ENCODE results near the gene HDAC8. TPM values are rescaled to one million over a fixed set of nuclear protein-coding genes. Genes with fewer than 3 reads are reported as not detected.
"Not testable (repeated sequence)": the region's sequence is repeated elsewhere in the genome, so short reads cannot be mapped to it uniquely, and the experiment has no call there.

The HDAC8 gene
- total RNA-seq, 2 donors from 2014 or later = 31.5 to 46.8 TPM

- peaks cover 0 to 6% of the 10 kb centered on the region in 2 donors for H3K27me3 Mint-ChIP-seq
- no peaks in the 10 kb centered on the region for H3K9me3 Mint-ChIP-seq
- no peaks in the 10 kb centered on the region for H3K4me1 Mint-ChIP-seq (ENCODE audit: low read depth in 2 of 2)
- no peak overlapping the region for H3K27ac Mint-ChIP-seq
- no peak overlapping the region for H3K4me3 Mint-ChIP-seq
- no peak for DNase-seq (ENCODE audit: low spot score)
- no peaks in the 10 kb centered on the region for H3K36me3 Mint-ChIP-seq
- ATAC-seq = no peak
Measured at GRCh38 chrX:72467135-72467534, 105.5 kb downstream of the HDAC8 start.

GRCh38 chrX:72466493-72466892, 106.2 kb downstream of the HDAC8 start:
- no peaks in the 10 kb centered on the region for H3K4me1 Mint-ChIP-seq (ENCODE audit: low read depth in 2 of 2)
- H3K4me3 Mint-ChIP-seq = no peak overlapping the region
- H3K27me3 Mint-ChIP-seq = peaks cover 0 to 8% of the 10 kb centered on the region in 2 donors
- H3K36me3 Mint-ChIP-seq = no peaks in the 10 kb centered on the region
- no peak for DNase-seq (ENCODE audit: low spot score)
- H3K9me3 Mint-ChIP-seq = no peaks in the 10 kb centered on the region
- ATAC-seq = no peak
- no peak overlapping the region for H3K27ac Mint-ChIP-seq

DNA sequence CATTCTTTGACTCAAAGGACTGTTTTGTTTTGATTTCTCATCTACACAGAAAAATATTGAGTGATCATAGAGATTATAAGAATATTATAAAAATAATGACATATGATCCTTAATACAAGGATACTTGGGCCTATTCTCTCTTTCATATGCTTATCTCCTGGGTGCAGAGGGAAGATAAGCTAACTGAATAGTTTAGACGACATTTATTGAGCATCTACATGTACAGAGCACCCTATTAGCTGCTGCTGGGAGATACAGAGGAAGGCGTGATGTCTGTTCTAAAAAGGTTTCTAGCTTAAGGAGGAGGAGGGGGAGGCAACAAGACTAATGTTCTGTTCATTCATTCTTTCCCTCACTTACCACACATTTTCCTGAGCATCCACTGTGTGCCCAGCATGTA, 106.8 kb downstream of the HDAC8 start:
- H3K9me3 Mint-ChIP-seq = no peaks in the 10 kb centered on the region
- no peaks in the 10 kb centered on the region for H3K4me1 Mint-ChIP-seq (ENCODE audit: low read depth in 2 of 2)
- H3K4me3 Mint-ChIP-seq = no peak overlapping the region
- no peak overlapping the region for H3K27ac Mint-ChIP-seq
- ATAC-seq (no peak), DNase-seq (ENCODE audit: low spot score) (no peak)
- H3K27me3 Mint-ChIP-seq = peaks cover 0 to 7% of the 10 kb centered on the region in 2 donors
- no peaks in the 10 kb centered on the region for H3K36me3 Mint-ChIP-seq

GRCh38 chrX:72461766-72462165, 110.9 kb downstream of the HDAC8 start:
- H3K9me3 Mint-ChIP-seq = no peaks in the 10 kb centered on the region
- H3K27me3 Mint-ChIP-seq = peaks cover 0 to 8% of the 10 kb centered on the region in 2 donors
- no peak for DNase-seq (ENCODE audit: low spot score)
- no peaks in the 10 kb centered on the region for H3K4me1 Mint-ChIP-seq (ENCODE audit: low read depth in 2 of 2)
- H3K36me3 Mint-ChIP-seq = no peaks in the 10 kb centered on the region
- ATAC-seq = no peak
- no peak overlapping the region for H3K4me3 Mint-ChIP-seq
- H3K27ac Mint-ChIP-seq = no peak overlapping the region

DNA sequence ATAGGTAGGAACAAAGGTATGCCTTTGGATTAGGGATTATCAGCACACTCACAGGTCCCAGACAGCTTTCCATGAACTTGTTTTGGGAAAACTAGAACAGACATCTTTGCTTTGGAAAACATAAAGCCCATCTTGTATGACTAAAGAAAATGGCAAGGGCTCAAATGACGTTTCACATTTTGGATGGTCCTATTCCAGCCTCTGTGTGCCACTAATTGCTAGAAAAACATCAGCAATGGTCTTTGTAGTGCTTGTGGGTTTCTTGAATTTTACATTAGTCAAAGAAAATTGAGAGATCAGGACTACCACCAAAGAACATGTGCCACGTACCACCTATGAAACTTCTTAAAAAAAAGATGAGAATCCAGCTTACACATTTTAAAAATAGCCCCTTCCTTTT, 111.4 kb downstream of the HDAC8 start:
- Mint-ChIP-seq H3K4me3 (no peak overlapping the region), H3K4me1 (ENCODE audit: low read depth in 2 of 2) (no peaks in the 10 kb centered on the region), H3K27me3 (peaks cover 0 to 8% of the 10 kb centered on the region in 2 donors), H3K36me3 (no peaks in the 10 kb centered on the region), H3K27ac (no peak overlapping the region), H3K9me3 (no peaks in the 10 kb centered on the region)
- ATAC-seq = no peak
- DNase-seq (ENCODE audit: low spot score) = no peak

- H3K27ac Mint-ChIP-seq = no peak overlapping the region
- ATAC-seq (no peak), DNase-seq (ENCODE audit: low spot score) (no peak)
- no peaks in the 10 kb centered on the region for H3K36me3 Mint-ChIP-seq
- no peak overlapping the region for H3K4me3 Mint-ChIP-seq
- no peaks in the 10 kb centered on the region for H3K4me1 Mint-ChIP-seq (ENCODE audit: low read depth in 2 of 2)
- no peaks in the 10 kb centered on the region for H3K9me3 Mint-ChIP-seq
- peaks cover 0 to 8% of the 10 kb centered on the region in 2 donors for H3K27me3 Mint-ChIP-seq
Measured at GRCh38 chrX:72460715-72461114, 111.9 kb downstream of the HDAC8 start.

GRCh38 chrX:72449034-72449433, 123.6 kb downstream of the HDAC8 start:
- H3K36me3 Mint-ChIP-seq; H3K4me3 Mint-ChIP-seq; ATAC-seq; H3K27ac Mint-ChIP-seq; DNase-seq (ENCODE audit: low spot score); H3K27me3 Mint-ChIP-seq; H3K9me3 Mint-ChIP-seq; H3K4me1 Mint-ChIP-seq (ENCODE audit: low read depth in 2 of 2): not testable (repeated sequence)

DNA sequence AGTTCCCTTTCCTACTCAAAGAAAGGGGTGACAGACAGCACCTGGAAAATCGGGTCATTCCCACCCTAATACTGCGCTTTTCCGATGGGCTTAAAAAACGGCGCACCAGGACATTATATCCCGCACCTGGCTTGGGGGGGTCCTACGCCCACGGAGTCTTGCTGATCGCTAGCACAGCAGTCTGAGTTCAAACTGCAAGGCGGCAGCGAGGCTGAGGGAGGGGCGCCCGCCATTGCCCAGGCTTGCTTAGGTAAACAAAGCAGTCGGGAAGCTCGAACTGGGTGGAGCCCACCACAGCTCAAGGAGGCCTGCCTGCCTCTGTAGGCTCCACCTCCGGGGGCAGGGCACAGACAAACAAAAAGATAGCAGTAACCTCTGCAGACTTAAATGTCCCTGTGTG, 131.9 kb downstream of the HDAC8 start:
- DNase-seq (ENCODE audit: low spot score); ATAC-seq; H3K27me3 Mint-ChIP-seq; H3K4me1 Mint-ChIP-seq (ENCODE audit: low read depth in 2 of 2); H3K4me3 Mint-ChIP-seq; H3K9me3 Mint-ChIP-seq; H3K27ac Mint-ChIP-seq: not testable (repeated sequence)
- peaks cover 33% of the 10 kb centered on the region for H3K36me3 Mint-ChIP-seq

GRCh38 chrX:72436010-72436409, 136.6 kb downstream of the HDAC8 start:
- no peak for DNase-seq (ENCODE audit: low spot score)
- no peak for ATAC-seq
- peaks cover 0 to 5% of the 10 kb centered on the region in 2 donors for H3K4me1 Mint-ChIP-seq (ENCODE audit: low read depth in 2 of 2)
- no peak overlapping the region for H3K4me3 Mint-ChIP-seq
- no peak overlapping the region for H3K27ac Mint-ChIP-seq
- peaks cover 0 to 4% of the 10 kb centered on the region in 2 donors for H3K27me3 Mint-ChIP-seq
- peaks cover 50% of the 10 kb centered on the region for H3K36me3 Mint-ChIP-seq
- peaks cover 8% of the 10 kb centered on the region for H3K9me3 Mint-ChIP-seq

DNA sequence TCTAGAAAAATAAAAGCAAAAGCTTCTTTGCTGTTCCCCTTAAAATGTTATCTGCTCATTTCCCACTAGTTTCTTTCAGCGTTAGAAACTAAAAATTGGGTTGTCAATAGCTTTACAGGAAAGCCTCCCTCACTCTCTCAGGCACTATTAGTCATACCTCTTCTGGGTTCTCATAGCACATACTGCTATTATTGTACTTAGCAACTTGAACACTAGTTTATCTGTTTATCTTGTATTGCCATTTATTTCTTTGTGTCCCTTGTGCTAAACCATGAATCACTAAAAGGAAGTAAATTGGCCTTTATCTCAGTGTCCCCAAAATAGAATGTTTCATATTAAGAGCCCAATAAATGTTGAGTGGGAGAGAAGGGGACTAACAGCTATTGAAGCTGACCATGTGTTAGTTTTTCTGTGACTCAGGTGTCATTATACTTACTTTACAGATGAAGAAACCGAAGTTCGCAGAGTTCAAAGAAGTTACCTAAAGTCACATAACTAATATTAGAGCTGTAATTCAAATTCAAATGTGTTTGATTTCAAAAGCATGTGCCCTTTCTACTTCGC, 142.2 kb downstream of the HDAC8 start:
- Mint-ChIP-seq H3K27me3 (peaks cover 0 to 2% of the 10 kb centered on the region in 2 donors), H3K27ac (no peak overlapping the region), H3K4me1 (ENCODE audit: low read depth in 2 of 2) (no peaks in the 10 kb centered on the region), H3K36me3 (peaks cover 24% of the 10 kb centered on the region), H3K4me3 (no peak overlapping the region), H3K9me3 (no peaks in the 10 kb centered on the region)
- ATAC-seq = no peak
- DNase-seq (ENCODE audit: low spot score) = no peak

DNA sequence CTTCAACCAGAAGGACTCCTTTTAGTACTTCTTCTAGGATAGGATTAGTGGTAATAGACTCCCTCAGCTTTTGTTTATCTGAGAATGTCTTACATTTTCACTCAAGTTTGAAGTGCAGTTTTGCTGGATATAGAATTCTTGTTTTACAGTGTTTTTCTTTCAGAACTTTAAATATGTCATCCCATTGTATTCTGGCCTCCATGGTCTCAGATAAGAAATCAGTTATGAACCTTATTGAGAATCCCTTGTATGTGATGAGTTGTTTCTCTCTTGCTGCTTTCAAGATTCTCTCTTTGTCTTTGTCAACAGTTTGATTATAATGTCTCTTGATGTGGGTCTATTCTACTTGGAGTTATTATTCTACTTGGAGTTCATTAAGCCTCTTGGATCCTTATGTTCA, 150.8 kb downstream of the HDAC8 start:
- Mint-ChIP-seq H3K36me3 (peaks cover 41% of the 10 kb centered on the region), H3K27me3 (peaks cover 0 to 3% of the 10 kb centered on the region in 2 donors), H3K27ac (no peak overlapping the region), H3K9me3 (peaks cover 7% of the 10 kb centered on the region), H3K4me3 (no peak overlapping the region), H3K4me1 (ENCODE audit: low read depth in 2 of 2) (no peaks in the 10 kb centered on the region)
- ATAC-seq (no peak), DNase-seq (ENCODE audit: low spot score) (no peak)

GRCh38 chrX:72409993-72410392, 162.7 kb downstream of the HDAC8 start:
- no peak overlapping the region for H3K4me3 Mint-ChIP-seq
- peaks cover 5% of the 10 kb centered on the region for H3K36me3 Mint-ChIP-seq
- H3K9me3 Mint-ChIP-seq = no peaks in the 10 kb centered on the region
- ATAC-seq (no peak), DNase-seq (ENCODE audit: low spot score) (no peak)
- H3K27me3 Mint-ChIP-seq = peaks cover 0 to 9% of the 10 kb centered on the region in 2 donors
- H3K4me1 Mint-ChIP-seq (ENCODE audit: low read depth in 2 of 2) = peaks cover 0 to 5% of the 10 kb centered on the region in 2 donors
- no peak overlapping the region for H3K27ac Mint-ChIP-seq

- no peak overlapping the region for H3K4me3 Mint-ChIP-seq
- H3K4me1 Mint-ChIP-seq (ENCODE audit: low read depth in 2 of 2) = peaks cover 0 to 5% of the 10 kb centered on the region in 2 donors
- ATAC-seq (no peak), DNase-seq (ENCODE audit: low spot score) (no peak)
- peaks cover 5% of the 10 kb centered on the region for H3K36me3 Mint-ChIP-seq
- H3K9me3 Mint-ChIP-seq = no peaks in the 10 kb centered on the region
- no peak overlapping the region for H3K27ac Mint-ChIP-seq
- H3K27me3 Mint-ChIP-seq = peaks cover 0 to 6% of the 10 kb centered on the region in 2 donors
Measured at GRCh38 chrX:72408885-72409284, 163.8 kb downstream of the HDAC8 start.

DNA sequence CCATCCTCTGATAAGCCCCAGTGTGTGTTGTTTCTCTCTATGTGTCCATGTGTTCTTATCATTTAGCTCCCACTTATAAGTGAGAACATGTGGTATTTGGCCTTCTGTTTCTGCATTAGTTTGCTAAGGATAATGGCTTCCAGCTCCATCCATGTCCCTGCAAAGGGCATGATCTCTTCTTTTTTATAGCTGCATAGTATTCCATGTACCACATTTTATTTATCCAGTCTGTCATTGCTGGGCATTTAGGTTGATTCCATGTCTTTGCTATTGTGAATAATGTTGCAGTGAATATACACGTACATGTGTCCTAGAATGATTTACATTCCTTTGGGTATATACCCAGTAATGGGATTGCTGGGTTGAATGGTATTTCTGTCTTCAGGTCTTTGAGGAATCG, 167.5 kb downstream of the HDAC8 start:
- not testable (repeated sequence) for DNase-seq (ENCODE audit: low spot score); H3K9me3 Mint-ChIP-seq; H3K36me3 Mint-ChIP-seq; H3K4me1 Mint-ChIP-seq (ENCODE audit: low read depth in 2 of 2); H3K27me3 Mint-ChIP-seq; ATAC-seq; H3K4me3 Mint-ChIP-seq; H3K27ac Mint-ChIP-seq

GRCh38 chrX:72402614-72403013, 170.0 kb downstream of the HDAC8 start:
- no peak for ATAC-seq
- H3K4me3 Mint-ChIP-seq = no peak overlapping the region
- no peaks in the 10 kb centered on the region for H3K9me3 Mint-ChIP-seq
- H3K27ac Mint-ChIP-seq = no peak overlapping the region
- H3K27me3 Mint-ChIP-seq = peaks cover 0 to 4% of the 10 kb centered on the region in 2 donors
- DNase-seq (ENCODE audit: low spot score) = no peak
- H3K4me1 Mint-ChIP-seq (ENCODE audit: low read depth in 2 of 2) = peaks cover 0 to 6% of the 10 kb centered on the region in 2 donors
- peaks cover 8% of the 10 kb centered on the region for H3K36me3 Mint-ChIP-seq
